HL-60 (cell line): ENCODE results near the gene POU5F1.

Experiments used
- GABPA ChIP-seq: IDR thresholded peaks from 2 replicates; pipeline ENCODE4 v1.6.1; 2012; ENCODE audit warnings: low read depth
- POLR2AphosphoS5 ChIP-seq: IDR thresholded peaks from 2 replicates; pipeline ENCODE4 v1.6.1; 2012; ENCODE audit warnings: low read depth
- TF ChIP-seq, protein P1 (sequence below): IDR thresholded peaks from one replicate; pipeline ENCODE4 v1.5.1; 2011; ENCODE audit warnings: low read length, control low read depth, inconsistent platforms; ENCODE audit not compliant: insufficient read depth
- TF ChIP-seq, protein P2 (sequence below): IDR thresholded peaks from 2 replicates; pipeline ENCODE4 v1.6.1; 2012; ENCODE audit warnings: low read depth; ENCODE audit not compliant: insufficient replicate concordance

DNA sequence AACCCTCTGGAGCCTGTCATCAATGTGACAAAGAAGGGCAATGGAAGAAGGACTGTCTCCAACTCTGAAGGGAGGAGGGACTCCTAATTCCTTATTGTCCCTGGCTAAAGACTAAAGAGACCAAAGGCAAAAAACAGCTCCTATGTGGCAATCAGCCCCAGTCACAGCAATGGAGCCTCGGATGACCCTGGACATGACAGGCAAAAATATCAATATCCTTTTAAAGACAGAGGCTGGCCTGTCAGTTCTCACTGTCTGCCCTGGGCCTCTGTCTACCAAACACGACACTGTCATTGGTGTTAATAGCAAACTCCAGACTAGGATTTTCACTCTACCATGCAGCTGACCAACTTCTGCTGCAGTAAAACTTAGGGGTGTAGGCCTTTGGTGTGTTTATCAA is 38.0 kb upstream of the POU5F1 start:
- TF ChIP-seq, protein P1, sequence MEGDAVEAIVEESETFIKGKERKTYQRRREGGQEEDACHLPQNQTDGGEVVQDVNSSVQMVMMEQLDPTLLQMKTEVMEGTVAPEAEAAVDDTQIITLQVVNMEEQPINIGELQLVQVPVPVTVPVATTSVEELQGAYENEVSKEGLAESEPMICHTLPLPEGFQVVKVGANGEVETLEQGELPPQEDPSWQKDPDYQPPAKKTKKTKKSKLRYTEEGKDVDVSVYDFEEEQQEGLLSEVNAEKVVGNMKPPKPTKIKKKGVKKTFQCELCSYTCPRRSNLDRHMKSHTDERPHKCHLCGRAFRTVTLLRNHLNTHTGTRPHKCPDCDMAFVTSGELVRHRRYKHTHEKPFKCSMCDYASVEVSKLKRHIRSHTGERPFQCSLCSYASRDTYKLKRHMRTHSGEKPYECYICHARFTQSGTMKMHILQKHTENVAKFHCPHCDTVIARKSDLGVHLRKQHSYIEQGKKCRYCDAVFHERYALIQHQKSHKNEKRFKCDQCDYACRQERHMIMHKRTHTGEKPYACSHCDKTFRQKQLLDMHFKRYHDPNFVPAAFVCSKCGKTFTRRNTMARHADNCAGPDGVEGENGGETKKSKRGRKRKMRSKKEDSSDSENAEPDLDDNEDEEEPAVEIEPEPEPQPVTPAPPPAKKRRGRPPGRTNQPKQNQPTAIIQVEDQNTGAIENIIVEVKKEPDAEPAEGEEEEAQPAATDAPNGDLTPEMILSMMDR, result no peak
- TF ChIP-seq, protein P2, sequence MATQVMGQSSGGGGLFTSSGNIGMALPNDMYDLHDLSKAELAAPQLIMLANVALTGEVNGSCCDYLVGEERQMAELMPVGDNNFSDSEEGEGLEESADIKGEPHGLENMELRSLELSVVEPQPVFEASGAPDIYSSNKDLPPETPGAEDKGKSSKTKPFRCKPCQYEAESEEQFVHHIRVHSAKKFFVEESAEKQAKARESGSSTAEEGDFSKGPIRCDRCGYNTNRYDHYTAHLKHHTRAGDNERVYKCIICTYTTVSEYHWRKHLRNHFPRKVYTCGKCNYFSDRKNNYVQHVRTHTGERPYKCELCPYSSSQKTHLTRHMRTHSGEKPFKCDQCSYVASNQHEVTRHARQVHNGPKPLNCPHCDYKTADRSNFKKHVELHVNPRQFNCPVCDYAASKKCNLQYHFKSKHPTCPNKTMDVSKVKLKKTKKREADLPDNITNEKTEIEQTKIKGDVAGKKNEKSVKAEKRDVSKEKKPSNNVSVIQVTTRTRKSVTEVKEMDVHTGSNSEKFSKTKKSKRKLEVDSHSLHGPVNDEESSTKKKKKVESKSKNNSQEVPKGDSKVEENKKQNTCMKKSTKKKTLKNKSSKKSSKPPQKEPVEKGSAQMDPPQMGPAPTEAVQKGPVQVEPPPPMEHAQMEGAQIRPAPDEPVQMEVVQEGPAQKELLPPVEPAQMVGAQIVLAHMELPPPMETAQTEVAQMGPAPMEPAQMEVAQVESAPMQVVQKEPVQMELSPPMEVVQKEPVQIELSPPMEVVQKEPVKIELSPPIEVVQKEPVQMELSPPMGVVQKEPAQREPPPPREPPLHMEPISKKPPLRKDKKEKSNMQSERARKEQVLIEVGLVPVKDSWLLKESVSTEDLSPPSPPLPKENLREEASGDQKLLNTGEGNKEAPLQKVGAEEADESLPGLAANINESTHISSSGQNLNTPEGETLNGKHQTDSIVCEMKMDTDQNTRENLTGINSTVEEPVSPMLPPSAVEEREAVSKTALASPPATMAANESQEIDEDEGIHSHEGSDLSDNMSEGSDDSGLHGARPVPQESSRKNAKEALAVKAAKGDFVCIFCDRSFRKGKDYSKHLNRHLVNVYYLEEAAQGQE, result no peak
- TF ChIP-seq POLR2AphosphoS5 (no peak), GABPA (no peak)
